ENCODE data around the gene TTC36. TPM values are rescaled to one million over a fixed set of nuclear protein-coding genes. Genes with fewer than 3 reads are reported as not detected.
"Not testable (repeated sequence)": the region's sequence is repeated elsewhere in the genome, so short reads cannot be mapped to it uniquely, and the experiment has no call there.

Gene TTC36
- polyA plus RNA-seq, 3 donors = 0.76 to 1.9 (median 1.6) TPM

DNA sequence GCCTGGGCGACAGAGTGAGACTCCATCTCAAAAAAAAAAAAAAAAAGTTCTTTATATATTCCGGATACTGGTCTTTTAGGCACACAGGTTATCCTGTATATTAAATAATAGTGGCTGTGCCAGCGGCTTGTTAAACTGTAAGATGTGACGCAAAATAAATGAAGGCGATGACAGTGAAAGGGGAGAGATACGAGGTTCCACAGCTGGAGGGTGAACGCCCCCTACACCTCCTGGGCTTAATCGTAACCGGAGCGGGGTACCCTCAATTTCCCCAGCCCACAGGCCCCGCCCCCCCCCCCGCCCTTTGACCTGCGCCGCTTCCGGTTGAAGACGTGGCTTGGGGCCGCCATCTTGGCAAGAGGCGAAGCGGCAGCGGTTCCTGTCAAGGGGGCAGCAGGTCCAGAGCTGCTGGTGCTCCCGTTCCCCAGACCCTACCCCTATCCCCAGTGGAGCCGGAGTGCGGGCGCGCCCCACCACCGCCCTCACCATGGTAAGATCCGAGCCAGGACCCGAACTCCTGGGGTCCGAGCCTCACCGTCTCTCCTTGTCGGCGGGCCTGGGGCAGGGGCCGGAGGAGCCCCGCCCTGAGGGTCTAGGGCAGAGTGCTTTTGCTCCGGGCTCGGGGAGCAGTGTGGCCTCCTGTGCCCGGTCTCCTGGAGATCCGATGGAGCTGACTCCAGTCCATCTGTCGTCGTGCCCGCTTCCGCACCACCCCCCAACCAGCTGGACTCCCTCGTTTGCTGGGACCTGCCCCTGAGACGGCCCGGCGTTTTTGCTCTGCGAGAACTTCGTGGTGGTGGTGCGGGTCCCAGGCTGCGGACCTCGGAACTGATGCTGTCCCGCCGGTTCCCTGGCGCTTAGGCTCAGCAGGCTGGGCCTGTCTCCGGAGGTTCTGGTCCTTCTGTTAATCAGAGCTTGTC, 45.0 kb downstream of the TTC36 start, which contains the start of gene ARCN1:
TSS of gene ARCN1 (plus strand) at position 349 of the 920 bp plus-strand sequence. CDS start at position 488, 139 bp downstream.
- peak; percentile 50 to 81 (median 72) for DNase-seq (ENCODE audit: extremely low read depth in 1 of 11, low read depth in 9 of 11, low spot score in 4 of 11)

DNA sequence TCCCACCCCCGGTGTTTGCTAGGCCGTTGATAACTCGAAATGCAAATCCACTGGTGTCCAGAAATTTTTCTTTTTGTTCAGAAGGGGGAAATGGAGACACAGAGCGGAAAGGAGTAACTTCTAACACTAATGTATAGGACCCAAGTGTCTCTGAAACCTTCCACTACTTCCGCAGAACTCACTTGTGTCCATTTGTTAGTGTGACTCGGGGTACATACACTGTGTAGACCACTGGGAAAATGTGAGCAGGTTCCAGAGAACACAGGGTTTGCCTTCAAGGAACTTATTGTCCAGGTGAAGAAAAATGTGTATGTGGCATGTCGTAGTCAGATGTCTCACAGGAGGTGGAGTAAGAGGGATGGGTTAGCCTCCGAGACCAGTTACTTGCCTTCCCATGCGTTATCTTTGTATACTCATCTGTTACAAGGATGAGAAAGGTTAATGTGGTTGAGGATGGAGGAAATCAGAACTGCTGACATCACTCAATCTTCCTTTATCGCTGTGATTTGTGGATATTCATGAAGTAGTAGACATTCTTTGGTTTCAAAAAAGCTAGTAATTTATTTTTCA, 45.8 kb downstream of the TTC36 start:
- peak in 6 of 11 donors; percentile 7 to 39 (median 26) for DNase-seq (ENCODE audit: extremely low read depth in 1 of 11, low read depth in 9 of 11, low spot score in 4 of 11)

DNA sequence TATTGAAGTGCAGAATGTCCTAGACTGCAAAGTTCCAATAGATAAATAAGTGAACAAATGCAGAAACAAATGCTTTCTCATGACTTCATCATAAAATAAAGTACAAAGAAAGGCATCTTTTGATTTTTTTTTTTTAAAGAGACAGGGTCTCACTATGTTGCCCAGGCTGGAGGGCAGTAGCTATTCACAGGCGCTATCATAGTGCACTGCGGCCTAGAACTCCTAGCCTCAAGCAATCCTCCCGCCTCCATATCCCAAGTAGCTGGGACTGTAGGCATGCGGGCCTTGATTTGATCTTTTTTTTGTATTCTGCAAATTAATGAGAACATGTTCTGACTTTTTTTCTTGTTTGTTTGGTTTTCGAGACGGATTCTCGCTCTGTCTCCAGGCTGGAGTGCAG, 47.4 kb downstream of the TTC36 start:
- no peak for DNase-seq (ENCODE audit: extremely low read depth in 1 of 11, low read depth in 9 of 11, low spot score in 4 of 11)

DNA sequence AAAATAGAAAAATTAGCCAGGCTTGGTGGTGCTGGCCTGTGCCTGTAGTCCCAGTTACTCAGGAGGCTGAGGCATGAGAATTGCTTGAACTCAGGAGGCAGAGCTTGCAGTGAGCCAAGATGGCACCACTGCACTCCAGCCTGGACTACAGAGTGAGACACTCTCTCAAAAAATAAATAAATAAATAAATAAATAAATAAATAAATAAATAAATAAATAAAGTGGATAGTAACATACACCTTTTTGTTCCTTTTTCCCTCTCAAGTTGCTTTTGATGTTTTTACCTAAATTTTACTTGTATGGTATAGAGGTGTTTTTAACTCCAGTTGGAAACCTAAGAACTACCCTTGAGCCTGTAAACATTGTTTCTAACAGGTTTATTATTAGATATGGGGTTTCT, 50.7 kb downstream of the TTC36 start:
- DNase-seq (ENCODE audit: extremely low read depth in 1 of 11, low read depth in 9 of 11, low spot score in 4 of 11) = not testable (repeated sequence)

Other genes with a start within 250 kb of the TTC36 start
- gene CD3E, start 222.7 kb upstream of the TTC36 start, polyA plus RNA-seq (ENCODE audit: insufficient read length in 3 of 3) = under 1 TPM; 0.36 to 0.48 (median 0.39) TPM
- under 1 TPM in 2 of 3 donors, not detected in 1; 0.43 to 0.65 TPM for gene CD3D, start 184.8 kb upstream of the TTC36 start, polyA plus RNA-seq (ENCODE audit: insufficient read length in 3 of 3)
- gene CD3G, start 183.1 kb upstream of the TTC36 start, polyA plus RNA-seq (ENCODE audit: insufficient read length in 3 of 3) = under 1 TPM; 0.07 to 0.20 (median 0.17) TPM
- 10 to 100 TPM; 34.8 to 48.3 (median 43.1) TPM for gene UBE4A, start 167.9 kb upstream of the TTC36 start, polyA plus RNA-seq (ENCODE audit: insufficient read length in 3 of 3)
- gene ATP5MG, start 125.9 kb upstream of the TTC36 start, polyA plus RNA-seq (ENCODE audit: insufficient read length in 3 of 3) = 100 to 1,000 TPM; 386 to 467 (median 459) TPM
- 10 to 100 TPM; 43.7 to 47.3 (median 45.4) TPM for gene KMT2A, start 91.0 kb upstream of the TTC36 start, polyA plus RNA-seq (ENCODE audit: insufficient read length in 3 of 3)
- gene TMEM25, start 3.7 kb downstream of the TTC36 start, polyA plus RNA-seq (ENCODE audit: insufficient read length in 3 of 3) = 10 to 100 TPM; 26.1 to 36.7 (median 30.9) TPM
- gene IFT46, start 38.5 kb downstream of the TTC36 start, polyA plus RNA-seq (ENCODE audit: insufficient read length in 3 of 3) = 10 to 100 TPM; 43.5 to 48.9 (median 48.7) TPM
- 100 to 1,000 TPM; 156 to 194 (median 186) TPM for gene ARCN1, start 44.9 kb downstream of the TTC36 start, polyA plus RNA-seq (ENCODE audit: insufficient read length in 3 of 3)
- 100 to 1,000 TPM; 118 to 201 (median 127) TPM for gene PHLDB1, start 80.1 kb downstream of the TTC36 start, polyA plus RNA-seq (ENCODE audit: insufficient read length in 3 of 3)
- gene TREH, start 152.2 kb downstream of the TTC36 start, polyA plus RNA-seq (ENCODE audit: insufficient read length in 3 of 3) = 1 to 10 TPM in 1 of 3 donors, under 1 TPM in 2; 0.43 to 2.9 (median 0.90) TPM

Measured in renal cortex interstitium (tissue), 11 donors.